Measurements from ENCODE around the gene LYPLA2. TPM values are rescaled to one million over a fixed set of nuclear protein-coding genes. Genes with fewer than 3 reads are reported as not detected.
A peak's percentile ranks its signal among the peaks of the same experiment; 100 is the strongest.

The LYPLA2 gene
- total and polyA plus RNA-seq, 2 donors (not counting 1 experiment from before 2014, with no cell fraction given), result 50.6 to 60.5 TPM

GRCh38 chr1:23777979-23778814 lies 12.7 kb upstream of the LYPLA2 start, which contains the start of gene PITHD1:
Gene PITHD1, plus strand, starts transcription at chr1:23778418. Its CDS starts 98 bp downstream, at chr1:23778516.
- Mint-ChIP-seq H3K27ac (peak within 1 kb of the TSS; percentile 90), H3K4me3 (peak within 1 kb of the TSS; percentile 91), H3K4me1 (peaks cover 30% of the 10 kb centered on the region), H3K9me3 (ENCODE audit: insufficient read depth) (no peaks in the 10 kb centered on the region), H3K27me3 (no peaks in the 10 kb centered on the region)
- no peaks in the 10 kb centered on the region for H3K27me3 ChIP-seq (replicated peaks in 1 of 4; ENCODE audit: control extremely low read depth in 1 of 4, control insufficient read depth in 3 of 4, insufficient read depth in 4 of 4, low read length in 3 of 4)
- peak within 1 kb of the TSS; percentile 67 to 86 for H3K27ac ChIP-seq (ENCODE audit: low read length in 2 of 2)
- DNase-seq, result peak; percentile 92
- H3K9ac ChIP-seq (ENCODE audit: low read length), result peak within 1 kb of the TSS; percentile 83
- POLR2A ChIA-PET, result interaction anchor here (0.5 to 2.1 kb wide), 15 partner anchors 11 to 247 kb away, joined by 3 to 7 read pairs (median 4); partner anchors contain the start of genes CNR2, GALE, LYPLA2 and RPL11
- CTCF ChIA-PET, result interaction anchor here (0.6 to 5.7 kb wide), 12 partner anchors 13 to 172 kb away, joined by 3 to 52 read pairs (median 4); partner anchors contain the start of genes CNR2, ELOA, GALE and RPL11
- H3K79me2 ChIP-seq (ENCODE audit: control insufficient read depth, insufficient read depth, low read length), result peaks cover 72% of the 10 kb centered on the region
- peaks cover 15 to 20% of the 10 kb centered on the region in 2 donors for H3K4me1 ChIP-seq (ENCODE audit: control insufficient read depth in 2 of 2, insufficient read depth in 2 of 2, low read length in 2 of 2)
- H3K4me3 ChIP-seq (ENCODE audit: control extremely low read depth in 1 of 5, extremely low read depth in 1 of 5, insufficient read depth in 1 of 5, low read depth in 2 of 5, low read length in 4 of 5), result peak within 1 kb of the TSS; percentile 60 to 91 (median 86)
- H4K20me1 ChIP-seq (ENCODE audit: control insufficient read depth, insufficient read depth, low read length, poor library complexity, severe bottlenecking), result peaks cover 9% of the 10 kb centered on the region
- H3K9me3 ChIP-seq (ENCODE audit: control extremely low read depth in 1 of 3, control insufficient read depth in 2 of 3, insufficient read depth in 1 of 3, low read length in 2 of 3), result no peaks in the 10 kb centered on the region
- intact Hi-C loops (cut with micrococcal nuclease), result loop anchor here (1.0 to 5.0 kb wide), 4 partner anchors 13 to 138 kb away; partner anchors contain the start of genes GALE and LYPLA2
- H3K36me3 ChIP-seq (replicated peaks in 1 of 2; ENCODE audit: control extremely low read depth in 1 of 2, control insufficient read depth in 1 of 2, extremely low read depth in 1 of 2, insufficient read depth in 2 of 2, low read length in 1 of 2), result peaks cover 0 to 9% of the 10 kb centered on the region in 2 experiments
- peak; percentile 88 for ATAC-seq (ENCODE audit: low read depth)
- under 1% methylated on average over 80 of the region's 91 CpGs for WGBS (ENCODE audit: insufficient coverage)
- peak within 1 kb of the TSS; percentile 95 for H3K4me2 ChIP-seq (replicated peaks; ENCODE audit: low read depth, low read length, poor library complexity, severe bottlenecking)
- H2AFZ ChIP-seq (ENCODE audit: insufficient read depth, low read depth, low read length, poor library complexity, severe bottlenecking), result peak within 1 kb of the TSS; percentile 93
- no peak for TF ChIP-seq CTCF (IDR thresholded peaks at IDR 0.05)
- TF ChIP-seq EZH2 (IDR thresholded peaks at IDR 0.05; ENCODE audit: borderline replicate concordance, insufficient read depth, low read depth, low read length, poor library complexity, severe bottlenecking), result no peak
